Ovary (tissue), 9 donors: ENCODE results near the gene SLC19A2. TPM values are rescaled to one million over a fixed set of nuclear protein-coding genes. Genes with fewer than 3 reads are reported as not detected.
"Not testable (repeated sequence)": the region's sequence is repeated elsewhere in the genome, so short reads cannot be mapped to it uniquely, and the experiment has no call there.

Experiments
- DNase-seq, 5 donors: peaks; one replicate each; pipeline ENCODE4 v3.0.0-alpha.2; 2019 to 2020
- H3K27ac ChIP-seq, 2 donors: fragments of 200-600 bp; one replicate each; pipeline versions ENCODE4 v1.5.1 to v1.8.0; 2019 to 2022
- H3K27me3 ChIP-seq: fragments of 200-600 bp; one replicate; pipeline ENCODE4 v1.8.0; 2022
- H3K36me3 ChIP-seq: fragments of 200-600 bp; sonication (generic); one replicate; pipeline ENCODE4 v1.5.1; 2019
- H3K4me1 ChIP-seq: one replicate; pipeline ENCODE4 v1.8.1; 2013; ENCODE audit warnings: mild to moderate bottlenecking, moderate library complexity; ENCODE audit not compliant: insufficient read depth
- H3K4me3 ChIP-seq: fragments of 200-600 bp; sonication (generic); one replicate; pipeline ENCODE4 v1.5.1; 2017
- H3K9me3 ChIP-seq, 2 donors: fragments of 200-600 bp in 1 of 2; sonication (generic) in 1 of 2; one replicate each; pipeline versions ENCODE4 v1.5.1 to v1.8.1; 2013 to 2019; ENCODE audit warnings: mild to moderate bottlenecking in 1 of 2, moderate library complexity in 1 of 2
- CTCF ChIP-seq, 3 donors: fragments of 450-650 bp in 2 of 3; fragments of 200-600 bp in 1 of 3; IDR thresholded peaks; one replicate each; pipeline versions ENCODE4 v1.5.1 to v1.8.0; 2016 to 2022; ENCODE audit warnings: antibody characterized with exemption in 3 of 3, mild to moderate bottlenecking in 1 of 3
- EP300 ChIP-seq: sonication (generic); formaldehyde crosslinking; IDR thresholded peaks from one replicate; pipeline ENCODE4 v1.6.1; 2017; ENCODE audit warnings: antibody characterized with exemption
- POLR2A ChIP-seq: fragments of 450-650 bp; IDR thresholded peaks from one replicate; pipeline ENCODE4 v1.6.1; 2017; ENCODE audit warnings: antibody characterized with exemption, mild to moderate bottlenecking, moderate library complexity
- WGBS, 3 donors: extraction: QIAGEN DNeasy Blood & Tissue Kit in 1 of 3; methylation state at CpG; one replicate each; pipeline versions ENCODE4 v1.1.5 to v1.1.7; 2013 to 2017; 5-methylcytosine and 5-hydroxymethylcytosine counted together
- intact Hi-C, 4 donors: fragments of 100-400 bp; cut with DNase I; formaldehyde crosslinking; loops; one replicate each; pipeline versions ENCODE4 v1.11.0 to v1.15.1; 2022 to 2023
- polyA plus RNA-seq, 2 donors: library from polyadenylated mRNA; stranded (reverse); fragments of 200-250 nt in 1 of 2; fragments of 350-450 nt in 1 of 2; fragmentation: Illumina TruSeq in 1 of 2; extraction: RNeasy Lipid Tissue Mini Kit (QIAGEN cat#74804) in 1 of 2; gene quantifications; one replicate each; pipeline ENCODE4 v1.2.3, GENCODE V29; 2013 to 2014
- total RNA-seq, 7 donors: library from RNA; depleted of rRNA in 2 of 7; stranded (reverse); fragments of >200 nt in 2 of 7; fragmentation: NEBNext Ultra II Directional in 3 of 7; extraction: Animal tissue kit (Norgen Biotek cat#: 25700) in 3 of 7; gene quantifications; one replicate each; pipeline versions ENCODE4 v1.1.0 to v1.2.4, GENCODE V29; 2016 to 2023
- donor health status: DM: no; HTN: no; CAD: no; lungs with moderate emphysema.
- donor health status: DM: no; HTN: no; CAD: no.
- donor health status: Bipolar disorder and iron deficiency.
- donor health status: DM: yes; HTN: yes; CAD: no.
- donor health status: DM: no; HTN: no; CAD: no.
- donor health status: DM: yes; HTN: yes; CAD: no.

Gene SLC19A2
- total and polyA plus RNA-seq, 9 donors = 6.5 to 28.6 (median 10.7) TPM

- Histone ChIP-seq H3K4me3 (no peak overlapping the region), H3K27ac (no peak overlapping the region), H3K36me3 (no peaks in the 10 kb centered on the region), H3K4me1 (no peaks in the 10 kb centered on the region), H3K27me3 (no peaks in the 10 kb centered on the region), H3K9me3 (no peaks in the 10 kb centered on the region)
- 64 to 67% (median 66%) methylated on average over 2 of the region's 2 CpGs for WGBS, 3 donors
- TF ChIP-seq EP300 = no peak
- TF ChIP-seq CTCF (IDR thresholded peaks at IDR 0.05) = no peak
- TF ChIP-seq POLR2A = no peak
- DNase-seq = no peak
- intact Hi-C loops = no loop called here
Measured at GRCh38 chr1:169507413-169507812, 21.7 kb upstream of the SLC19A2 start.

GRCh38 chr1:169503601-169504000, 17.9 kb upstream of the SLC19A2 start:
- H3K4me3 ChIP-seq, H3K27ac ChIP-seq, H3K9me3 ChIP-seq, H3K36me3 ChIP-seq, H3K27me3 ChIP-seq, intact Hi-C loops, H3K4me1 ChIP-seq, DNase-seq: not testable (repeated sequence)
- 88 to 95% (median 94%) methylated on average over 2 of the region's 2 CpGs for WGBS, 3 donors

- TF ChIP-seq POLR2A (no peak), CTCF (IDR thresholded peaks at IDR 0.05) (no peak), EP300 (no peak)
- no peaks in the 10 kb centered on the region for H3K36me3 ChIP-seq
- DNase-seq = no peak
- intact Hi-C loops = no loop called here
- H3K27ac ChIP-seq = no peak overlapping the region
- H3K9me3 ChIP-seq = no peaks in the 10 kb centered on the region
- no peaks in the 10 kb centered on the region for H3K4me1 ChIP-seq
- no peaks in the 10 kb centered on the region for H3K27me3 ChIP-seq
- H3K4me3 ChIP-seq = no peak overlapping the region
Measured at GRCh38 chr1:169499807-169500206, 14.1 kb upstream of the SLC19A2 start.

GRCh38 chr1:169497317-169497716, 11.6 kb upstream of the SLC19A2 start:
- no peaks in the 10 kb centered on the region for H3K36me3 ChIP-seq
- no peaks in the 10 kb centered on the region for H3K4me1 ChIP-seq
- H3K27ac ChIP-seq = no peak overlapping the region
- DNase-seq = no peak
- intact Hi-C loops = no loop called here
- WGBS, 3 donors = 84 to 94% (median 89%) methylated on average over 2 of the region's 2 CpGs
- no peaks in the 10 kb centered on the region for H3K9me3 ChIP-seq
- H3K4me3 ChIP-seq = no peak overlapping the region
- no peaks in the 10 kb centered on the region for H3K27me3 ChIP-seq
- TF ChIP-seq POLR2A (no peak), CTCF (IDR thresholded peaks at IDR 0.05) (no peak), EP300 (no peak)

- intact Hi-C loops = no loop called here
- Histone ChIP-seq H3K27me3 (no peaks in the 10 kb centered on the region), H3K27ac (no peak overlapping the region), H3K36me3 (no peaks in the 10 kb centered on the region), H3K9me3 (no peaks in the 10 kb centered on the region), H3K4me1 (no peaks in the 10 kb centered on the region), H3K4me3 (no peak overlapping the region)
- TF ChIP-seq CTCF (IDR thresholded peaks at IDR 0.05) (no peak), EP300 (no peak), POLR2A (no peak)
- WGBS, 3 donors = 24 to 50% (median 25%) methylated on average over 2 of the region's 2 CpGs
- no peak for DNase-seq
Measured at GRCh38 chr1:169495916-169496315, 10.2 kb upstream of the SLC19A2 start.
